Measurements from ENCODE around the gene SMIM20.

SMIM20 gene

GRCh38 chr4:25923745-25924144, 9.7 kb downstream of the SMIM20 start:
- Histone ChIP-seq H3K36me3 (ENCODE audit: control insufficient read depth, insufficient read depth, low read length) (no peaks in the 10 kb centered on the region), H3K27me3 (replicated peaks; ENCODE audit: control insufficient read depth, insufficient read depth, low read length, poor library complexity, severe bottlenecking) (no peaks in the 10 kb centered on the region), H3K4me1 (ENCODE audit: control insufficient read depth, insufficient read depth, low read length, poor library complexity, severe bottlenecking) (no peaks in the 10 kb centered on the region), H3K4me3 (ENCODE audit: insufficient read depth, low read depth, low read length, poor library complexity, severe bottlenecking) (no peak overlapping the region), H3K9me3 (ENCODE audit: control insufficient read depth, low read length) (no peaks in the 10 kb centered on the region), H3K27ac (ENCODE audit: insufficient read depth, low read length, poor library complexity, severe bottlenecking) (no peak overlapping the region)
- no peak for DNase-seq

- Histone ChIP-seq H3K27me3 (replicated peaks; ENCODE audit: control insufficient read depth, insufficient read depth, low read length, poor library complexity, severe bottlenecking) (no peaks in the 10 kb centered on the region), H3K4me3 (ENCODE audit: insufficient read depth, low read depth, low read length, poor library complexity, severe bottlenecking) (no peak overlapping the region), H3K4me1 (ENCODE audit: control insufficient read depth, insufficient read depth, low read length, poor library complexity, severe bottlenecking) (no peaks in the 10 kb centered on the region), H3K36me3 (ENCODE audit: control insufficient read depth, insufficient read depth, low read length) (no peaks in the 10 kb centered on the region), H3K27ac (ENCODE audit: insufficient read depth, low read length, poor library complexity, severe bottlenecking) (no peak overlapping the region), H3K9me3 (ENCODE audit: control insufficient read depth, low read length) (no peaks in the 10 kb centered on the region)
- peak in 1 of 3 donors; percentile 1 for DNase-seq
These were observed 11.6 kb downstream of the SMIM20 start for GRCh38 chr4:25925486-25926201.

GRCh38 chr4:25926462-25926861, 12.4 kb downstream of the SMIM20 start:
- no peak overlapping the region for H3K4me3 ChIP-seq (ENCODE audit: insufficient read depth, low read depth, low read length, poor library complexity, severe bottlenecking)
- no peaks in the 10 kb centered on the region for H3K9me3 ChIP-seq (ENCODE audit: control insufficient read depth, low read length)
- H3K4me1 ChIP-seq (ENCODE audit: control insufficient read depth, insufficient read depth, low read length, poor library complexity, severe bottlenecking) = no peaks in the 10 kb centered on the region
- DNase-seq = no peak
- no peaks in the 10 kb centered on the region for H3K27me3 ChIP-seq (replicated peaks; ENCODE audit: control insufficient read depth, insufficient read depth, low read length, poor library complexity, severe bottlenecking)
- H3K36me3 ChIP-seq (ENCODE audit: control insufficient read depth, insufficient read depth, low read length) = no peaks in the 10 kb centered on the region
- no peak overlapping the region for H3K27ac ChIP-seq (ENCODE audit: insufficient read depth, low read length, poor library complexity, severe bottlenecking)

GRCh38 chr4:25927361-25928195, 13.6 kb downstream of the SMIM20 start:
- Histone ChIP-seq H3K27ac (ENCODE audit: insufficient read depth, low read length, poor library complexity, severe bottlenecking) (no peak overlapping the region), H3K4me1 (ENCODE audit: control insufficient read depth, insufficient read depth, low read length, poor library complexity, severe bottlenecking) (no peaks in the 10 kb centered on the region), H3K4me3 (ENCODE audit: insufficient read depth, low read depth, low read length, poor library complexity, severe bottlenecking) (no peak overlapping the region), H3K27me3 (replicated peaks; ENCODE audit: control insufficient read depth, insufficient read depth, low read length, poor library complexity, severe bottlenecking) (no peaks in the 10 kb centered on the region), H3K9me3 (ENCODE audit: control insufficient read depth, low read length) (no peaks in the 10 kb centered on the region), H3K36me3 (ENCODE audit: control insufficient read depth, insufficient read depth, low read length) (no peaks in the 10 kb centered on the region)
- DNase-seq = no peak

DNA sequence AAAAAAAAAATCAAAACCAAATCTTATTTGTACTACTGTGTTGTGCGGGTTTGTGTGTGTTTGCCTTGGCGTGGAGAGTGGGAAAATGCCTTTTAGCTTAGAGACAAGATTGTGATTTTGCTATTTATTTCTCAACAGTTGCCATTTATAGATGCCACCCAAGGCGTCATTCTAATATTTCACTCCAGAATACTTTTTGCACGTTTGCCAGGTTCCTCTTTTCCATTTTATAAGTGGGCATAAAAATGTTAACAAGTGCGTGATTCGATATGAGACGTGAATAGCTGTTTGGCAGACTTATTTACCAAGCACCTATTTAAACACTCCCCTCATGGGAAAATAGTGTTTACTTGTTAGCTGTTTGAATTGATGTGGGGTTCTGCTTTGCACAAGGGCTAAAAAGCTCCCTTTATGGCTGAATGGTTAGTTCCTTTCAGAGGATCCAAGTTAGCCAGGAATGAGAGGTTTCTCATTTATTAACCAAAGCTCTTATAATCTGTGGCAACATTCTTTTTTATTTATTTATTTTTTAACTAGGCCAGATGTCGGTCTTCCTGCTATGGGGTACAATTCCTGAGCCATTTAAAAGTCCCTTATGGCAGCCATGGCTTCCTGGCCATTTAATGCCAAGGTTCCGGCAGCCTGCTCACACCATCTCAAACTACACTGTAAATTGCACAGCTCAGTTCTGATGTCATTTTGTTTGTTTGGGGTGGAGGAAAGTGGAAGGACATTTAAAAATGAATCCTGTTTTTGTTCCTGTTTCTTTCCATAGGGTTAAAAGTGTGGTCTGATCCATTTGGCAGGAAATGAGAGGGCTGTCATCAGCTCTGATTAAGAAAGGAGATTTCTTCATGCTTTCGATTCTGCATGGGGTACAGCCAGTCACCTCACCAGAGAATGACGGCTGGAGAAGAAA, 14.6 kb downstream of the SMIM20 start:
- H3K4me3 ChIP-seq (ENCODE audit: insufficient read depth, low read depth, low read length, poor library complexity, severe bottlenecking) = no peak overlapping the region
- no peaks in the 10 kb centered on the region for H3K36me3 ChIP-seq (ENCODE audit: control insufficient read depth, insufficient read depth, low read length)
- H3K27ac ChIP-seq (ENCODE audit: insufficient read depth, low read length, poor library complexity, severe bottlenecking) = no peak overlapping the region
- H3K9me3 ChIP-seq (ENCODE audit: control insufficient read depth, low read length) = no peaks in the 10 kb centered on the region
- no peak for DNase-seq
- no peaks in the 10 kb centered on the region for H3K4me1 ChIP-seq (ENCODE audit: control insufficient read depth, insufficient read depth, low read length, poor library complexity, severe bottlenecking)
- H3K27me3 ChIP-seq (replicated peaks; ENCODE audit: control insufficient read depth, insufficient read depth, low read length, poor library complexity, severe bottlenecking) = no peaks in the 10 kb centered on the region

DNA sequence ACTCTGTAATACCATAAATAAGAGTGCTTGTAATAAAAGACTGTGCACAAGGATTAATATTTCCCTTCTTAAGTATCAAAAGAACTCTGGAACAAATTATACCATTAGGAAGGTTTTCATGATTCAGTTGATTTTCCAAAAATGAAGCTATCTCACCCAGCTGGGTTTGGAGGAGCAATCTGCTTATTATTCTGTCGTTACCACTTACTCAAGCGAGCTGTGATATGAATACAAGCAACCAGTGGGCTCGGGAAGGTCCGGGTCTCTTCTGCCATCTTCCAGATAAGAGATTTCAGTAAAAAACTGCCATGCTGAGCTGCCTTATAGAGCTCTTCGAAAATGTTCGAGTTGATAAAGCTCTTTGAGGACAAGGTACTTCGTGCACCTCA, 15.3 kb downstream of the SMIM20 start:
- H3K27me3 ChIP-seq (replicated peaks; ENCODE audit: control insufficient read depth, insufficient read depth, low read length, poor library complexity, severe bottlenecking) = no peaks in the 10 kb centered on the region
- DNase-seq = no peak
- no peaks in the 10 kb centered on the region for H3K4me1 ChIP-seq (ENCODE audit: control insufficient read depth, insufficient read depth, low read length, poor library complexity, severe bottlenecking)
- H3K27ac ChIP-seq (ENCODE audit: insufficient read depth, low read length, poor library complexity, severe bottlenecking) = no peak overlapping the region
- H3K4me3 ChIP-seq (ENCODE audit: insufficient read depth, low read depth, low read length, poor library complexity, severe bottlenecking) = no peak overlapping the region
- H3K36me3 ChIP-seq (ENCODE audit: control insufficient read depth, insufficient read depth, low read length) = no peaks in the 10 kb centered on the region
- H3K9me3 ChIP-seq (ENCODE audit: control insufficient read depth, low read length) = no peaks in the 10 kb centered on the region

GRCh38 chr4:25930731-25931354, 16.8 kb downstream of the SMIM20 start:
- H3K9me3 ChIP-seq (ENCODE audit: control insufficient read depth, low read length) = no peaks in the 10 kb centered on the region
- H3K4me3 ChIP-seq (ENCODE audit: insufficient read depth, low read depth, low read length, poor library complexity, severe bottlenecking) = no peak overlapping the region
- H3K36me3 ChIP-seq (ENCODE audit: control insufficient read depth, insufficient read depth, low read length) = no peaks in the 10 kb centered on the region
- no peaks in the 10 kb centered on the region for H3K27me3 ChIP-seq (replicated peaks; ENCODE audit: control insufficient read depth, insufficient read depth, low read length, poor library complexity, severe bottlenecking)
- no peak overlapping the region for H3K27ac ChIP-seq (ENCODE audit: insufficient read depth, low read length, poor library complexity, severe bottlenecking)
- H3K4me1 ChIP-seq (ENCODE audit: control insufficient read depth, insufficient read depth, low read length, poor library complexity, severe bottlenecking) = no peaks in the 10 kb centered on the region
- no peak for DNase-seq

DNA sequence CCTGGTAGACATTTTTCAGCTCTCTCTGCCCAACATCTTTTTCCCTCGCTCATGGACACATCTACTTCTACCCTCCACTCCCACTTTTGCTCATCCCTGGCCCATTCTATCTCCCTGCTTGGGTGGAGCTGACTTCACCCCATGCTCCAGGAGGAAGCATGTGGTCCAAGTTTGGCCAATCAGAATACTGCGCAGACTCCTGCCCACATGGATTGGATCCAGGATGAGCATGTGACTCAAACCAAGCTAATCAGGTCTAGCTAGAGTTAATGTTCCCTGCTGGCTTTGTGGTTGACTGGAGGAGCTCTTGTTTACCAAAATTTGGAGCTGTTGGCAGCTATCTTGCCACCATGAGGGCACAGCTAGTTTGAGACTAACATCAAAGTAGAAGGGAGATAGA, 22.7 kb downstream of the SMIM20 start:
- no peak for DNase-seq
- H3K4me3 ChIP-seq (ENCODE audit: insufficient read depth, low read depth, low read length, poor library complexity, severe bottlenecking) = no peak overlapping the region
- no peaks in the 10 kb centered on the region for H3K4me1 ChIP-seq (ENCODE audit: control insufficient read depth, insufficient read depth, low read length, poor library complexity, severe bottlenecking)
- no peaks in the 10 kb centered on the region for H3K36me3 ChIP-seq (ENCODE audit: control insufficient read depth, insufficient read depth, low read length)
- no peaks in the 10 kb centered on the region for H3K27me3 ChIP-seq (replicated peaks; ENCODE audit: control insufficient read depth, insufficient read depth, low read length, poor library complexity, severe bottlenecking)
- no peaks in the 10 kb centered on the region for H3K9me3 ChIP-seq (ENCODE audit: control insufficient read depth, low read length)
- H3K27ac ChIP-seq (ENCODE audit: insufficient read depth, low read length, poor library complexity, severe bottlenecking) = no peak overlapping the region

- H3K4me1 ChIP-seq (ENCODE audit: control insufficient read depth, insufficient read depth, low read length, poor library complexity, severe bottlenecking) = no peaks in the 10 kb centered on the region
- no peaks in the 10 kb centered on the region for H3K27me3 ChIP-seq (replicated peaks; ENCODE audit: control insufficient read depth, insufficient read depth, low read length, poor library complexity, severe bottlenecking)
- no peak for DNase-seq
- no peak overlapping the region for H3K27ac ChIP-seq (ENCODE audit: insufficient read depth, low read length, poor library complexity, severe bottlenecking)
- no peak overlapping the region for H3K4me3 ChIP-seq (ENCODE audit: insufficient read depth, low read depth, low read length, poor library complexity, severe bottlenecking)
- H3K9me3 ChIP-seq (ENCODE audit: control insufficient read depth, low read length) = no peaks in the 10 kb centered on the region
- no peaks in the 10 kb centered on the region for H3K36me3 ChIP-seq (ENCODE audit: control insufficient read depth, insufficient read depth, low read length)
These were observed 23.8 kb downstream of the SMIM20 start for GRCh38 chr4:25937801-25938200.
